ENCODE data around the gene ERG.

ERG gene, protein sequence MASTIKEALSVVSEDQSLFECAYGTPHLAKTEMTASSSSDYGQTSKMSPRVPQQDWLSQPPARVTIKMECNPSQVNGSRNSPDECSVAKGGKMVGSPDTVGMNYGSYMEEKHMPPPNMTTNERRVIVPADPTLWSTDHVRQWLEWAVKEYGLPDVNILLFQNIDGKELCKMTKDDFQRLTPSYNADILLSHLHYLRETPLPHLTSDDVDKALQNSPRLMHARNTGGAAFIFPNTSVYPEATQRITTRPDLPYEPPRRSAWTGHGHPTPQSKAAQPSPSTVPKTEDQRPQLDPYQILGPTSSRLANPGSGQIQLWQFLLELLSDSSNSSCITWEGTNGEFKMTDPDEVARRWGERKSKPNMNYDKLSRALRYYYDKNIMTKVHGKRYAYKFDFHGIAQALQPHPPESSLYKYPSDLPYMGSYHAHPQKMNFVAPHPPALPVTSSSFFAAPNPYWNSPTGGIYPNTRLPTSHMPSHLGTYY

DNA sequence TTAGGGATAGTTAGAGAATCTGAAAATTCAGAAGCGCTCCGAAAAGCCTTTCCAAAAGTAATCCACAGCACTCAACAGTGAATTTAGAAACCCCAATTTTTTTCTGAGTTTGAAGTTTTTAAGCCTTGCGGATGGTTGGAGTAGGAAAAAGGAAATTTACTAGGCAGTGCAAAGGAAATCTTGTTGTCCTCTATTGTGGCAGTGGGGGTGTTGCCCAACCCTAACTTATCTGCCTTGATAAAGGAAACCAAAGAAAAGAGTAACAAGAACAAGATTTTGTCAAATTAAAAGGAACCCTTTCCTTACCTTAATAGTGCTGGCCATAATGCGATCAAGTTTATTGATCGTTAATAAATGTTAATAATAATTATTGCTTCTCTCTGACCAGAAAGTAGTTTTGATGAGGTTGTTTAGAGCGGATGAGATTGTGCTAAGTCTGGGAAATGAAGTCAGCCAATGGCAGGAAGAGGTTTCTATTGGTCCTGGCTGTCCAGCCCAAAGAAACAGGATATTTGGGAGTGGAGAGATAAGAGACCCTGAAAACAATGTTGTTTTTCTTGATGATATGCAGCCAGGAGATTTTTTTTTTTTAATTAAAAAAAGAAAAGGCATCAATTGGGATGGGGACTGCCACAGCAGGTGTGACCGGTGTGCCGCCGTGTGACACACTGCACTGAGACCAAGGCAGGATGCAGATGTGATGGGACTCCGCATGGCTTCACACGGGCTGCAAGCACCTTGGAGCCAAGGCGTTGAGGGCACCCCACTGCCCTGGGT lies at the start of gene ERG:
Gene ERG, minus strand, starts transcription at position 421 of the 777 bp plus-strand sequence. Its CDS starts 97 bp downstream, at position 324.
- DNase-seq, result peak; percentile 70

DNA sequence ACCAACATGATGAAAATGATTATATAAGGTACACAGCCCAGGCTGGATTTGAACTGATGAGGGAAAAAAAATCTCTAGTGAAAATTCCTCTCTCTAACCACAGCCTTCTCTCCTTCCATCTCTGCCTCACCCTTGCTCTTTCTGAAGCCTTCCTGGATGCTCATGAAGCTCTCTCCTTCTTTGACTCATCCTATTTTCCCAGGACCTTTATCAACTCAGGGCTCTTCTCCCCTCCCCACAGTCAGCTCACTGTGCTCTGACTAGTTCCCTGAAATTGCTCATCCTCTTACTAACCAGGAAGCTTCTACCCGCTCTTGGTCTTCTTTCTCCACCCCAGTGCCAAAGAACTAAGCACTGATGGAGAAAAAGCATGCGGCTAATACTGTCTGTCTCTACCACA lies 46.4 kb upstream of the ERG start:
- no peak for DNase-seq

DNA sequence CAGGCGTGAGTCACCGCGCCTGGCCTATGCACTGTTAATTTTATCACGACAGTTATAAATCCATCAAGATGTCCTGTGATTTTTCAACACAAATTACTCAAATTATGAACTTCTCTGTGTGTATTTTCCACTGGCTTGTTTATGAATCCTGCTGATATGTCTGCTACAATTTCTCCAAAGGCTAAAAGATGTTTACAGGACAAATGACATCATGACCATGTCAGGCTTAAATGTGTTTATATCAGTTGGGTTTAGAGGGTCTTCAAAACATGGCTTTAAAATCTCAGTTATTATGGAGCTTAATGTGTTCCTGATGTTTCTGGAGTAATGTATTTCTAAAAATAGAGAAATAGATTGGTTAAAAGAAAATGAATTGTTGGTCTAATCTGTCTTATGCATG lies 44.0 kb upstream of the ERG start:
- DNase-seq, result no peak

DNA sequence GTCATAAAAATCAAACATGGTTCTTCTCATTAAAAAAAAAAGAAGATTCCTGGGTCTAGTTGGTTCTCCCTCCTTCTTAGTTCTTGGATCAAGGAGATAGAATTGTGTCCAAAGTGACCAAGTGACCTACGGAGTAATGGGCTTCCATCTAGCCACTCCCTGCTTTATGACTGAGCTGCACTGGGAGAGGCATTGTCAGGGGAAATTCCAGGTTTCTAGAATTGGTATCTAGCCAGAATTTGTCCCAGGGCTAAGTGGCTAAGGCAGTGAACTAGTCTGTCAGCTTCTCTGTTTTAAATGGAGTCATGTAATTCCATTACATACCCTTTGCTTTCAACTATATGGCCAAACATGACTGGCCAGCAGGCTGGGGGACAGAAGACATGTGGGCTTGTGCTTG lies 40.1 kb upstream of the ERG start:
- no peak for DNase-seq

DNA sequence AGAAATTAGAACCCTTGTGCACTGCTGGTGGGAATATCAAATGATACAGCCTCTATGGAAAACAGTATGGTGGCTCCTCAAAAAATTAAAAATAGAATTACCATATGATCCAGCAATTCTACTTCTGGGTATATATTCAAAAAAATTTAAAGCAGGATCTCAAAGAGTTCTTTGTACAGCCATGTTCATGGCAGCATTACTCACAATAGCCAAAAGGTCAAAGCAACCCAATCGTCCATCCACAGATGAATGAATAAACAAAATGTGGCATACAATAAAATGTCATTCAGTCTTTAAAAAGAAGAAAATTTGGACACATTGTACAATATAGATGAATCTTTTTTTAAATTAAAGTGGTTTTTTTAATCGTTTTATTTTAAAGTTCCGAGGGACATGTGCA lies 36.3 kb upstream of the ERG start:
- DNase-seq, result no peak

DNA sequence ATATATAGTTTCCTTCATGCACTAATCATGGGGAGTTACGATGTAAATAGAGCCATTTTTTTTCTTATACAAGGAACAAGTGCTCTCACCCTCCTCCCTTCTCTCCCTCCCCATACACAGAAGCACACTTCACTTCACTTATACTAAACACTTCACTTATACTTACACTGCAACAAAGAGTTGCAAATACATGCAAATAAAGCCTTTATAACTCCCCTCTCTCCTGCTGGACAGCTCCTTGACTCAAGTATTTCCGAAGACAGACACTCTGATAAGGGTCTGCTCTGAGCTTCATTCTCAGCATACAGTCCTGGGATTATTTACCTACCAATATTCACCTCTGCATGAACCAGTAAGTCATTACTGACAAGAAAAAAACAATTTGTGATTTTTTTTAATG lies 35.6 kb upstream of the ERG start:
- DNase-seq, result no peak

DNA sequence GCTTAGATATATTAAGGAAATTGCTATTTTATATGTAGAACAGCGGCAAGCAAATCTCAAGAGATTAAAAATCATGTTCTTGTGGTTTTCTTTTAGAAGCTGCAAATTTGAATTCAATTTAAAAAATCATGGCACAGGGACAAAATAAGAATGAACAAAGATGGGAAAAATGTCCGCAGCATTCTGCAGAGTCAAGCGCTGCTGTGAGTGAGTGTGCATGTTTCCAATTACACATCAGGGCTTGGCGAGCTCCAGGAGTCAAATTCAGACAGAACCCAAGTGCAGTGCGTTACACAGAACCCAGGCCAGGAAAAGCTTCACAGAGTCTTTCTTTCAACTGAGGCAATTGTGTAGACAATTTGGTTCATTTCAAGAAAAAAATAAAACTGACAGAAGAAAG lies 33.3 kb upstream of the ERG start:
- DNase-seq, result no peak

DNA sequence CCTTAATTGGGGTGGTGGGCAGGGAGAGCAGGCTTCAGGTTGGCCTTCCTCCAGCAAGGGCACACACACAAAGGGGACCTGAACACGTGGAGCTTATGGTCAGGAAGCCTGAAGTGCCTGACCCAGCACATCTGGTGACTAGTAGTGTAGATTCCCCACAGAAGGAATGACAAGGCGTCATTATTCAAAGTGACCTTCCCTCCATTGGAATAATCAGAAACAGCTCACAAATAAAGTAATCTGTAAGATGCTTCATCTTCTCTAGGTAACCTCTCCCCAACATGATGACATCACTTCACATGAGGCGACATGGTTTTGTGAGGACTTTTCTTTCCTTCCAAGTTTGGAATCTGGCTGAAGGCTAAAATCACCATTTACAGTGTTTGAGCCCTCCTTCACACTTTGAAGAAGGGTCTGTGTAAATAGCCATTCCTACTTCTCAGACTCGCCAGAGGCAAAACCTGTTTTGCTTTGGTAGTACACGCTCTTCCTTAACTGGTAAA lies 32.8 kb upstream of the ERG start:
- no peak for DNase-seq

DNA sequence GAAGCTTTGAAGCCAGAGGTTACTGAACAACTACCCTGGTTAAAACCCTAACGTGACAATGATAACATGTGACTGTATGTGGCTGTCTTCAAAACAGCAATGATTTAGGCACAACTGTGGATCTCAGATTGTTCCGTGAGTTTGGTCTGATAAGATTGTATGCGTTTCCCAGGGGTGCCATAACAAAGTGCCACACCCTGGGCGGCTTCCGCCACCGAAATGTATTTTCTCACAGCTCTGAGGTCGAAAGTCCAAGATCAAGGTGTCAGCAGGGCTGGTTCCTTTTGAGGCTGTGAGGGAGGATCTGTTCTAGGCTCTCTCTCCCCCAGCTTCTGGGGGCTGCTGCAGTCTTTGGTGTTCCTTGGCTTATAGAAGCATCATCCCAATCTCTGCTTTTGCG lies 29.5 kb upstream of the ERG start:
- no peak for DNase-seq

DNA sequence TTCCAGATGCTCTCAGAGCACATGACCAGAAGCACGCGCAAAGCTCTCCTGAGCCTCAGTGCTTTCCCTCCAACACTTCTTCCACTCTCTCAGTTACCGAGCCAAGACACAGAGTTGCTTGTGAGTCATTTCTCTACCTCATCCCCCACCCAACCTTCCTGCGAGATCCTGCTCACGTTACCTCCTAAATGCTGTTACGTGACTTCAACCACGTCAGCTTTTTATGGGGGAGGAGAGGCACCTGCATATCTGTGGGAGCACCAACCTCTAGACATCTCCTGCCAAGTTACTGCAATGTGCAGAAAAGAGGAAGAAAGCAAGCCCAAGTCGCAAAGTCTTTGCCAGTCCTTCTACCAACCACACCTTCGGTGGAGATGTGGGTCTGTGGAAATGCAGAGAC lies 27.2 kb upstream of the ERG start:
- DNase-seq, result no peak

DNA sequence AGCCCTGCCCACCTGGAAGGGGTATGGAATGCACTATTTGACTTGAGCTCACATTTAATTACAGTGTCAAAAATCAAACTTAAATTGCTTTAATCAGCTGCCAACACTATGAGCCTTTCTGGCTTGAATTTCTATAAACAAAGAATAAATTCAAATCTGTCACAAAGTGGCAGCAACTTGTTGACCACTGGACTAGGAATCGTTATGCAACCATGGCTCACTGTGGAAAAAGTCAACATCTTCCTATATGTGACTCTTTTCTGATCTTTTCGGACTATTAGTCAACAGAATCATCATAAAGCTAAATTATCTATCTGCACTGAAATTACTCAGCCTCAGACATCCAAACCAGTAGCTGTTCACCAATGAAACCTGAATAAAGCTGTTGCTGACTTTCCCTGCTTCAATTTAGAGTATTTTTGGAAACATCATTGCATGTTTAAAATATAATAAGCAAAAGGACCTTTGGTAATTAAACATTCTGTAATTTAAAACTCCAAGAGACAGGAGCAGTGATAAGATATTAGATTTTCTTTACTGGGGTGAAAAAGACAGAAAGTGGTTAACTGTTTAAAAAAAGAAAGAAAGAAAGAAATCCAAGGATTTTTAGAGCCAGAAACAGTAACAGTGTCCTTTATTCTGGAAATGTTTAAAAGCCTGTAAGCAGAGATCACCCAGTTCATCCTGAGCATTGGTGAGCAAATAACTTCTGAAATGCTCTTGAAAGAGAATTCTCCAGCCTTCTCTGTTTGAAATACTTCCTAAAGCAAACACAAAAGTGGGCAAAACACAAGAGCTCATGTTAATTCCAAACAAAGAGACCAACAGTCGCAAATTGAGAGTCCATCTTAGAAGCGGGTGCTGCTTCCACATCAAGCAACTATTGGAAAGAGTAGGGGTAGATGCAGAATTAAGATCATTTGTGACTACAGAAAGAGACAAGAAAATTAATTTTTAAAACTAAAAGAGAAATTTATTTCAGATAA lies 26.2 kb upstream of the ERG start:
- no peak for DNase-seq

DNA sequence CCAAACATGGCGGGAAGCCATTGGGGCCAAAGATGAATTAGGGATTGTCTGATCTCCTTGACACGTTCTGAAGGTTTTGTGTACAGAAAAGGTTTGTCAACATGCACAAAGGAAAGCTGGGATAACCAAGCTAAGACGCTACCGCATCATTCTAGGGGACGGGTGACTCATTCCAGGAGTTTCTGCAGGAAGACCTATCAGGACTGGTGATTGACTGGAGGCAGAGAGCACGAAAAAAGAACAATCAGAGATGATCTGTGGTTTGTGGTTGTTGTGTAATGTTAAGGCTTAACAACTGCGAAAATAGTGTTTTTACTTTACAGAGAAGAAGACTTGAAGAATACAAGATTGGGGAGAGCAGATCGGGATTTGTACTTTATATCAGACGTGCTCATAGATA lies 22.2 kb upstream of the ERG start:
- no peak for DNase-seq

DNA sequence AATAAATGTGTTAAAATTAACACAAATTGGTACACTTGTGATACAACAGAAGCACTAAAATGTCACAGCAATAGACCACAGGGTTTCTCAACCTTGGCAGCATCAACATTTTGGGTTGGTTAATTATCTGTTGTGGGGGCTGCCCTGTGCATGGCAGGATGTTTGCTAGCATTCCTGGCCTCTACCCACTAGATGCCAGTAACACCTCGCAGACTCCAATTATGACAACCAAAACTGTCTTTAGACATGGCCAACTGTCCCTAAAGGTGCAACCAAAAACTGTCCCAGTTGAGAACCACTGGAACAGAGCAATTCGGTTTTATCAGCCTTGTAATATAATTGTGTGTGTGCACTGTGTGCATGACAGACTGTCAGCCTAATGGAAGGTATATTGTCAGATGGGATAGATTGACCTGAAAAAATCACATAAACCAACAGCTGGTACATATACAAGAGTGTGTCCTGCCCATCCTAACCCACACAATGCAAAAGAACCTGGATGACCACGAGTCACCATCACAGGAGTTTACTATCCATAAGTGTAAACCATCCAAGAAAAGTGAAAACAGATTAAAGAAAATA lies 13.5 kb upstream of the ERG start:
- no peak for DNase-seq

DNA sequence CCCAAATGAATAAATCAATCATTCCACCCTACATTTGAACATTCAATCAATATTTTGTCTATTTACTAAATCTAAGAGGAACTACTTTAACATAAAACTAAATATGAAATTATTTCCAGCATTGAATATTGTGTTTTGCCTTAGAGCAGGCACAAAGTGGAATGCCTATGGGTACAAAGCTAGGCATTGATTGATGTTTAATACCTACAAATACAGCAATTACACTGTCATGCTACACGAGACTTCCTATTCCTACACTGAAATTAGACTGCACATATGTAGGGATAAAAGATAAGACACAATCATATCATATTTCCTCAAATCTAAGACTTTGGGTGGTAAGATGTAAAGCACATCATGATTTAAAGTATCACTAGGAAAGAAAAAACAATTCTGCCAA lies 12.9 kb upstream of the ERG start:
- no peak for DNase-seq

DNA sequence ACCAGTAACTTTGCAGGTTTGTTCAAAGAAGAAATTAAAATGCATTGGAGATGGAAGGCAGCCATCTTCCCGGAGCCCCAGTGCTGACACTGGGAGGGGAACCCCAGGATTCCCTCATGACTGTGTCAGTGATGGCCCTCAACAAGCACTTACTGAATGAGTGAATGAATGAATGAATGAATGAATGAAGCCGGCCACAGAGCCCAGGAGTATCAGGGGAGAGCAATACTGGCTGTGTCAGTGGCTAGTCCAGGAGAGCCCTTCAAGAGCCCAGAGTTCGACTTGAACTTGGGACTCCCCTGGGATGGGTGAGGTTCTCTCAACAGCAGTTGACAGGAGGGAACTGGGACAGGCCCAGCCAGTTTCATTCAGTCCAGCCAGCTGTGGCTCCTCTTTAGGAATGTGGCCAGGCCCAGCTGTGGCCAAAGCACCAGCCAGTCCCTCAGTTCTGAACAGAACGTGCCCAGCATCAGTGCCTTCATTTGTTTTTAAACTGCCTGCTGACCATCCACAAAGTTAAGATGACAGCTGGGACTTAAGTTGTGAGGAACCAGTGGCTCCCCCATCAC lies 9.2 kb upstream of the ERG start:
- DNase-seq, result no peak

DNA sequence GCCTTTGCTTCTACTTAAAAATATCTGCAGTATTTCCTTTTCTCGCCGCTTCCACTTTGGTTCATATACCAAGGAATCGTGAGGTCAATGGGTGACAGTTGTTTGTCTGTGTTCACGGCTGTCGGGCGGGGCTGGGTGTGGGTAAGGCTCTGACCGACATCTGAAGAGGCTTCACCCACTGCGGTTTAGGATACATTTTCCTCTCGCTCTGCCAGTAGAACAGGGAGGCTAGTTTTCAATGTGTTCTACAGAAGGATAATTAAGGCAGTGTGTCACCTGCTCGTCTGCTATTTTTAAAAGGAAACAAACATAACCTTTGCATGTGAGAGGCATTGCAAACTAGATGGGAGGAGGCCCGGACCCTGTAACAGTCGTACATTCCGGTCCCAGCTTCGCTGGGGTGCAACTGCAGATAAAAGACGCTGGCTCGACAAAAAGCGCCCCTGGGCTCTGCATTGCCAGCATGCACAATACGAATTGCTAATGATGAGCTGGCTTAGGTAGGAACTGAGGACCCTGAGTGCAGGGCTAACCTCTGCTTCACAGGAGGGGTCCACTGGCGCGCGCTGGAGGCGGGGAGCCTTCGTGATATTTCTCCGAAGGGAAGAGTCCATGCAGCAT lies 8.5 kb upstream of the ERG start:
- DNase-seq, result peak; percentile 60

DNA sequence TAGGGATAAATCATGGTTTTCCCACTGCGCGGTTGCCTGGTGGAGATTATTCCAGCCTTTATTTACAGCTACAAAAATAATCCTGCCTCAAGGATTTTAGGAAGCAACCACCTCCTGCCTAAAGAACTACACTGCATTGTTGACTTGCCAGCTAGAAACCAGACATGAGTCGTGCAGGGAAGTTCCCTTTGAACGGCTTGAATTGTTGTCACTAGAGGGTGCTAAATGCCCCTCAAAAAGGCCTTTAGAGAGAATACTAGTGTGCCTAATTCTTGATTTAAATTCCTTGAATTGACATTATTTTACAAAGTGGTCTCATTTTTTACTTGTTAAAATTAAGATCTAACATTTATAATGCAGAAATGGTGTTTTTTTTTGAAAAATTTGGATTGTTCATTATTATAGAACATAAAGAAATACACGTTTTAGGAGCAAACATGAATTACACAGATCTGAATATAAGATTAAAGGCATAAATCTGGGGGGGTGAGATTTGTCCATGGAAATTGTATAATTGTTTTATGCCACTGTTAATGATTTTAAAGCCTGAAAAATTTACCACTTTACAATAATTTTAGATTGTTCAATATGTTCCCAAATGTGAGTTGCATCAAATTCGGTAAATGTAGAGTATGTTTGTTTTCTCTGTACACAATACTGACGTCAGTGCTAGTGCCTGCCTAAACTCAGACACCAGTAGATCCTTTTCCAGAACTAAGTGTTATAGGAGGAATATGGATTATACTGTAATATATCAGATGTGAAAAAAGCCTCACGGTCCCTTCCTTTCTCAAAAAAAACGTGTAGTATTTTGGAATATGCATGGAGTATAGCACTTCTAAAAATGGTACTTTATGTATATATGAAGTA lies 7.6 kb upstream of the ERG start:
- peak; percentile 71 for DNase-seq

DNA sequence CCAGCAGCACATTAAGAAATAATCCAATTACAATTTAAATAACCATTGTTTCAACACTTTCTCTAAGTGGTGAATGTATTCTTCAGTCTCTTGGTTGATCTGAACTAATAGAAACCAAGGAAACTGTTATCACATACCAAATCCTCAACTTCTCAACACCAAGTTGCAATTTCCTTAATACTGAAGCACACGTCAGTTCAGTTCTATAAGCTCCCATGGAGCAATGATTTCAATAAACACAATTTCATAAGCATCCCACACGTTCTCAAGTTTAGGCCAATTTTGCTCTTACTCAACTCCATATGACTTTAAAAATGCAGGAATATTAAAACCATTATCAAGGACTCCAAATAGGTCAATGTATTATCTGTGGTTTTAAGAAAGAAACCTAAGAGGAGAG lies 5.8 kb upstream of the ERG start:
- no peak for DNase-seq

DNA sequence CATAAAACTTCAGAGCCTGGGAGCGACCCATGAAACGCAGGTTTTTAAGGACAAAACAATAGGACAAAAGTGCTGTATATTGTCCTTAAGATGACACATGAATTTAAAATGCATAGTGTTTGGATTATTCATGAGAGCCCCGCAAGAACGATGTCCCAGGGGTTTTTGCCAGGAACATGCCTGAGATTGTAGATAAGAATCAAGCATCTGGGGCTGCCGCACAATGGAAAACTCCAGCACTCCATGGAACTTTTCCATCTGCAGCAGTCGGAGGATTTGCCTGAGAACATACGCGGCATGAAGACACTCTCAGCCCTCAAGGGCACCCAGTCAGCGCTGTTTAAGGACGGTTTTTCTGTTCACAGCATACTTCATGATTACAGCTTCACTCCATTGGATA lies 5.3 kb upstream of the ERG start:
- no peak for DNase-seq

DNA sequence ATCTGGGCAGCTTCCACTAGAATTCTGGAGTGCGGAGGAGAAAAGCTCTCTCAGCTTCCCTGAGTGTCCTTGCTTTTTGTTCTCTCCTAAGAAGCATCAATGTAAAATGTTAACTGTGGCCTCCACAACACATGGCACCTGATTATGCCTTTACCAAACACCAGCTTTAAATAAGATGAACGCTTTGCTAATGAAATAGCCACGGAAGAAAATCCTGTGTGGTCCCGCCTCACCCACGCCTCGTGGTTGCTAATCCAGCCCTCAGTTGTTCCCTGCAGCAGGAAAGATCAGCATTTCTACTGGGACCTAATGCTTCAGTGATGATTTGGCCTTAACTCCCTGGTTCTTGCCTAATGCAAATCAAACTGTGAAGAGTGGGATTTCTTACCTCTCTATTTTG lies 1.8 kb upstream of the ERG start:
- DNase-seq, result no peak

DNA sequence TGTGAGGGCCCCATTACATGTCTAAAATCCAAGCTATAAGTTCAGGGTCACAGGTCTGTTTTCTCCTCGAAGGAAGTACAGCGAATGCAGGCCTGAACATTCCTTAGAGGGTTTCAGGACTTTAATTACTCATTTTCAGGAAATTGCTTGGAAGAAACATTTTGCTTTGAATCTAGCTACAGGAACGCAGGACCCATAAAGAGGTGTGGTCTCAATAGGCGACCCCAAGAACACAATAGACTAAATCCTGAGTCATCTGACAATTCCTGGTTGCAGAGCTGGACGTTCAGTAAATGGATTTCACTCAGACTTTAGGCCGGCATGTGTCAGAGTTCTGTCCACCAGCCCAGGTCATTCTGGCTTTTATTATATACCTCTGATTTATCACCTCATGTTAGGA lies 1.0 kb upstream of the ERG start:
- DNase-seq, result no peak

Data from KG1 (cell line).